GM18873 (cell line): ENCODE measurements around the gene MARCHF10.

Experiments used
- ATAC-seq: cut with Tn5 transposase; IDR thresholded peaks from one replicate; pipeline ENCODE4 v1.9.1; 2021; ENCODE audit warnings: mild to moderate bottlenecking, moderate library complexity, moderate number of reproducible peaks; ENCODE audit not compliant: unreplicated experiment, low FRiP score

The MARCHF10 gene

DNA sequence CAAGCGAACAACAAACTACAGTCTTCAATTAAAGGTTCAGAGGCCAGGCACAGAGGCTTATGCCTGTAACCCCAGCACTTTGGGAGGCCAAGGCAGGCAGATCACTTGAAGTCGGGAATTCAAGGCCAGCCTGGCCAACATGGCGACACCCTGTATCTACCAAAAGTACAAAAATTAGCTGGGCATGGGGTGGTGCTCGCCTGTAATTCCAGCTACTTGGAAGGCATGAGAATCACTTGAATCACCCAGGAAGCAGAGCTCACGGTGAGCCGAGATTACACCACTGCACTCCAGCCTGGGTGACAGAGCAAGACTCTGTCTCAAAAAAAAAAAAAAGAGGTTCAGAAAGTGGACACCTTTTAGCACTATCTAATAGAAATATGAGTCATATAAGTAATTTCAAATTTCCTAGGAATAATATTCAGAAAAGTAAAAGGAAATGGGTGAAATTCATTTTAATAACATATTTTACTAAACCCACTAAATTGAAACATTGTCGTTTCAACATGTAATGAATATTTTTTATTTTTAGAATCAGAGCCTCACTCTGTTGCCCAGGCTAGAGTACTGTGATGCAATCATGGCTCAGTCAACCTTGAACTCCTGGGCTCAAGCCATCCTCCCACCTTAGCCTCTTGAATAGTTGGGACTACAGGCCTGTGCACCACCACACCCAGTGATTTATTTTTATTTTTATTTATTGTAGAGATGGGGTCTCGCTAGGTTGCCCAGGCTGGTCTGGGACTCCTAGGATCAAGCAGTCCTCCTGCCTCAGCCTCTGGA, 15.2 kb upstream of the MARCHF10 start:
- ATAC-seq: no peak

DNA sequence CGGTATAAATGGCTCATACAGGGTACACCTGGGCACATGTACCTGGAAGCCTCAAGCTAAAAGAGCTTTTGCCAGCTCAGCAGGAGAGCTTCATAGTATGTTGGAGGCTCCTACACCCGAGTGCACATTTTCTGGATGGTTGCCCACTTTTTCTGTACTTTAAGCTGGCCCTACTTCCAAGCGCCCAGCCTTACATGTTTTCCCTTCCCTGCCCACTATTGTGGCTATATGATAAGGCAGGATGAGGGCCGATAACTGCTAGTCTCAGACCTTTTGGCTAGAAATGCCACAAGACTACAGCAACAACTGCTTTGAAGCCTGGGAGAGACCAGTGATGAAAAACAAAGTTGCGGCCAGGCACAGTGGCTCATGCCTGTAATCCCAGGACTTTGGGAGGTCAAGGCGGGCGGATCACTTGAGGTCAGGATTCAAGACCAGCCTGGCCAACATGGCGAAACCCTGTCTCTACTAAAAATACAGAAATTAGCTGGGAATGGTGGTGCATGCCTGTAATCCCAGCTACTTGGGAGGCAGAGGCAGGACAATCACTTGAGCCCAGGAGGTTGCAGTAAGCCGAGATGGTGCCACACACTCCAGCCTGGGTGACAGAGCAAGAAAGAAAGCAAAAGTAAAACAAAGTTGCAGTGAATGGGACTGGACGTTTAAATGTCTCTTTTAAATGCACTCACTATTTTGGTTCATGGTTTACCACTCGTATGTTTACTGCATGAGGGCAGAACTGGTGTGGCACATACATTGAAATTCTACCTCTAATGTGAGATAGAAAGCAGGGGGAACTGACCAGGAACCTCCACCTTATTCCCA, 14.2 kb upstream of the MARCHF10 start:
- no peak for ATAC-seq

DNA sequence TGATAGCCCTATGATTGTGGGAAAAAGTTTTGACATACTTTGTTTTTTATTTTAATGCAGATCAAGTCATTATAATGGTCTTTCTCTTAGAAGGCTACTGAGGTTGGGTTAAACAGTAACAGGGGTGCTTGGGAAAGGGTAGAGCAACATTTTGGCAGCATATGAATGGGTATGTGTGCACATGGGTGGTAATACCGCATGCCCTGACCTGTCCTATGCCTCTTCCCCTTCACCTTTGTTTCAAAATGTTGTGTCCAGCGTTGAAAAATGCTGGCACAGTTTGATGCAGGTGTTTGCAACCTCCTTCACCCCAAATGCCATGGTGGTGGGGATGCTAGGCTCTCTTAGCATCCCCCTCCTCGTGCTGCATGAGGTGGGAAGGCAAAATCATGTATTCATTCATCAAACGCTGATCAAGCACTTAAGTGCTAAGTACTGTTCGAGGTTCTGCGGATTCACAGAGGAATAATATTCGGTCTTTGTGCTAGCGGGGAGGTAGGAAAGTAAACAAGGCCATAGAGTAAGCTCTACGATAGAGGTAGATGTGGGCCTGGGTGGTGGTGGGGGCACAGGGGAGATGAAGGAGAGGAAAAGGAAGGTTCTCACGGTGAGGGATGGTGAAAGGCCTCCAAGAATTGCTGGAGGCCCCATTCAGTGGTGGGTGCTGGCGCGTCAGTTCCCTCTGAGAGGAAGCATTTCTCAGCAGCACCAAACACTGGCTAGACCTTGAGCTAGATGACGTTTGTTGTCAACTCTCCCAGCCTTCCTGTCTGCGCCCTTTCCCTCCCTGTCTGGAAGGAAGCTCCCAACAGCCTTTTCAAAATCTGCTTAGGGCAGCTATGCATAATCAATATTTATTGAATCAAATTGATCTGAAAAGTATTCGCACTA, 13.3 kb upstream of the MARCHF10 start:
- ATAC-seq: no peak

DNA sequence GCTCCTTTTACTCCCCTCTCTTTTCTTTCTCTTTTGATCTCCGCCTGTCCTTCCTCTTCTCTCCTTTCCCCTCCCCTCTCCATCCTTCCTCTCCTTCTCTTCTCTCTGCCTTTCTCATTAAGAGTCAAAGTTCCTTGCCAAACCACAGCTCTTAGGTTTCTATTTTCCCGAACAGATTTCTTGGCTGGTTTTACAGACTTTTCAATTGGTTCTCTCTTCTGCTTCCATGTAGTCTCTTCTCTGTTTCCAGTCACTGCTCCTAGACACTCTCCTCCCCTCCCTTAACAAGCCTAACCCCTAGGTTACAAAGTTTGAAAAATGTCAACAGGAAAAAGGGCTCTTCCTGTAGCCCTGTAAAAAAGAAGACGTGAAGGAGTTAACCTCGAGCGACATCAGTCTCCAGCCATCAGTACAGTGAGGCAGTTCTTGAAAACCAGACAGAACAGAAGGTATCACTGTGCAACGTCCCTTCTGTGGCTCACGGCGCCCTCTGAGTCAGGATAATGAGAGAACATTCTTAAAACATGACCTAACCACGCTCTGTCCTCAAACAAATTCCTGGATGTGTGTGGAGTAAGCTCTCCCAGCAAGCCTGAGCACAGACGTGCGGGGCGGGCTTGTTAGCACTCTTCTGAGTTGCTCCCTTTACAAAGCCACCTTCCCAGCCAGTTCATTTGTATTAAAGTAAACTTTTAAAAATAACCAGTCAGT, 11.6 kb upstream of the MARCHF10 start:
- no peak for ATAC-seq

DNA sequence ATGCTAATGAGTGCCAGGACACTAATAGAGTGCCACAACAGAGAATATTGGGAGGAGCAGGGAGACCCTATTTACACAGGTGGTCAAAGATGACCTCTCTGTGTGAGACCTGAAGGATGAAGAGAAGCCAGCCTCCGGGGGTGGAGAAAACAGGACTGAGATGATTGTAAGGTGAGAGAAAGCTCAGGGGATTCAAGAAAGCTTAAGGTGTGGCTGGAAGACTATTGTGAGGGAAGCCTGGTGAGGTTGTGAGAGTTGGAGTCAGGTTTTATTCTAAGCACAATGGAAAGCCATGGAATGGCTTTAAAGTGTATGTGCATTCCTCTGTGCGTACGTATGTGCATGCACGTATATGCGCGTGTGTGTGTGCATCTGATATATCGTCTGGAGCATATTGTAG, 10.4 kb upstream of the MARCHF10 start:
- no peak for ATAC-seq

DNA sequence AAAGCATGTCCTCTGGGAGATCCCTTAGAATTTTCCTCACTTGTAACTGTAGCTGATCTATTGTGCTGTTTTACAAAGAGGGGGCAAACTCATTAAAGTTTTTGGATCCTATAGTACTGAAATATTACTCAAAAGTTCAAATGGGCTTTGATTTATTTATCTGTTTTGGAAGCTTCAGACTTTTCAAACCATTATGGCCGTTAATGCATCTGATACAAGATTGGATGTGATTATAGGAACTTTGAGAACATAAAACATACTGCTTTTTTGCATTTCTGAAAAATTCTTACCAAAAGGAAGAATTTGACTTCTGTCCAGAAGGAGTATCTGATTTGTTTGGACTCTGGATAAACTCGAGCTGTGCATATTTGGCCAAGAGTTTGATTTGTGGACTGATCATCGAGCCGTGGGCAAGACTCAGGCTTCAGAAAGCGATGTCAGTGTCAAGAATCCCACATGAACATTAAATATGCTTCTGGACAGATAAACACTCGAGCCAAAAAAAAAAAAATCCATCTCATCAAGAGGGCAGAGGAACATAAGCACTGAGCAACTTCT, 8.2 kb upstream of the MARCHF10 start:
- ATAC-seq: no peak

DNA sequence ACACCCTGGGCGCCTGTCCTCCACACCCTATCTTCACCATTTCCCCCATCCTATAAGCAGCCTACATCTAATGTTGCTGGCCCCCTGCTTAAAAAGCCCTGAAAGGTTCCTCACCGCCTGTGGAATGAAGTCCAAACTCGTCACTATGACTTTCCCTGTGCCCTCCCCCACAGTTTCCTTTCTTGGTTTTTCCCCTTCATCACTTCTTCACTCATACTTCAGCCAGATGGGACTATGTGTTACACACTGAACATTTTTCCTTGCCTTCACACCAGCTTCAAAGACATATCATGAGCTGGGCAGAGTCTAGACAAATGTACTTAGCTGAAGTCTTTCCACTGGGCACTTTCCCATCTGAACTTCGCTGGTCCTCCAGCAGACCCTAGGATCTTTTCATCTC, 1.5 kb upstream of the MARCHF10 start:
- no peak for ATAC-seq

DNA sequence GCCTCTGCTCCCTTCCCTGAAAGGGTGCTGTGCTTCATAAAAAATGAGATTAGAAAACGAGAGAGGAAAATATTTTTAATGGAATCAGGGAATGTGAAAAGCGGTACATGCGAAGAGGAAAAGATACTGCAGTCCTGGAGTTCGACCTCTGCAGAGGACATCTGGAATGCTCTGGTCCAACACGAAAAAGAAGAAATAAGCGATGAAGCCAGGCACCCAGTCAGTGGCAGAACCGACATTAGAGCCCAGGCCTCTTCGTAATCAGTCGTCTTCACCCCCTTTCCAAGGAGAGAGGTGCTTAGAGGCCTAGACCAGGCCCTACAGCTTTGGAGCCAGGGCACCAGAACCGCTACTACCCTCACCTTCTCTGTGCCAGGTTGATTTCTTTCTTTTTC, 459 bp upstream of the MARCHF10 start:
- ATAC-seq: no peak

DNA sequence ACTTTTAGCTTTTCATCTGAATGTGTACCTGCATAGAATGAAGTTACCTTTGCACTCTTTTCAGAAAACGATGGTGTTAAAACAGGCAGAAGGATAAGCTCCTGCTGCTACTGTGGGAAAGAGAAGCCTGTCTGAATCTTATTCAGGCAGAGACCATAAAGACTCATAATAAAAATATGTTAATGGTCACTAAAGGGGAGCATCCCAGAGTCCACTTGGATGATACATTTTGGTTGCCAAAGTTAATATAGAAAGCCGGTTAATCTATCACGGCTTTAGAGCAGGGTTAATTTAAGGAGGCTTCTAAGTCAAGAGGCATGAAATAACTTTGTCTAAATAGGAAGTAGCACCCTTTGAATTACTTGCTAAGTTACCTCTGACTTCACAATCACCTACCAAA, 2.9 kb downstream of the MARCHF10 start:
- ATAC-seq: no peak

DNA sequence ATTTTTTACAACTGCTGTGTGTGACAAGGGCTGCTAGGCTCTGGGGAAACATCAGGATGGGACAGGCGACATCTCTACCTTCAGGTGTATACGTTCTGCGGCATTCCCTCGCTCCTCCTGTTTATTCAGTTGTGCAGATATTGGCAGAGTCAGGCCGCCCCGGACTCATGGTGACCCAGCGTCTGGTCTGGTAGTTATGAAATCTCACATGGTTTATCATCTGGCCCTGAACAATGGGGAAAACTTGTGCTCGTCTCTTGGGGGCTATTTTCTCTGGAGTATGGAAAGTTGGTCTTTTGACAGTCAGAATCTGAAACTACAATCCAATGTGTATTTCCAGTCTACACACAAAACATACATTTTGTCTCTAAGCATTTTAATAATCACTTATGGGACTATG, 3.3 kb downstream of the MARCHF10 start:
- no peak for ATAC-seq

DNA sequence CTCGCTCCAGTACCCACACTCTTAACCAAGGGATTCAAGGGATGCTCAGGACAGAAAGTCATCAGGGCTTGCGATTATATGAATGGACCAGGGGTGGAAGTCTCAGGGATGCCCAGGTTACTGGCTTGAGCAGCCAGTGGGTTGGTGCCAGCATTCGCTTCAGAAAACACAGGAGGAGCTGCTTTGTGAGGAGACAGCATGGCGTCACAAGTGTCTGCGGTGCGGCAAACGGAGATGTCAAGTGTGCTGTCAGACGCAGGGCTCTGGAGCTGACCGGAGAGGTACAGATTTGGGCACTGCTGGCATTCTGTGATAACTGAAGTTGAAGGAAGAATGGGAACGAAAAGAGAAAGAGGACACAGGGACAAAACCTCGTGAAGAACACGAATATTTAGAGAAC, 4.1 kb downstream of the MARCHF10 start:
- ATAC-seq: no peak

DNA sequence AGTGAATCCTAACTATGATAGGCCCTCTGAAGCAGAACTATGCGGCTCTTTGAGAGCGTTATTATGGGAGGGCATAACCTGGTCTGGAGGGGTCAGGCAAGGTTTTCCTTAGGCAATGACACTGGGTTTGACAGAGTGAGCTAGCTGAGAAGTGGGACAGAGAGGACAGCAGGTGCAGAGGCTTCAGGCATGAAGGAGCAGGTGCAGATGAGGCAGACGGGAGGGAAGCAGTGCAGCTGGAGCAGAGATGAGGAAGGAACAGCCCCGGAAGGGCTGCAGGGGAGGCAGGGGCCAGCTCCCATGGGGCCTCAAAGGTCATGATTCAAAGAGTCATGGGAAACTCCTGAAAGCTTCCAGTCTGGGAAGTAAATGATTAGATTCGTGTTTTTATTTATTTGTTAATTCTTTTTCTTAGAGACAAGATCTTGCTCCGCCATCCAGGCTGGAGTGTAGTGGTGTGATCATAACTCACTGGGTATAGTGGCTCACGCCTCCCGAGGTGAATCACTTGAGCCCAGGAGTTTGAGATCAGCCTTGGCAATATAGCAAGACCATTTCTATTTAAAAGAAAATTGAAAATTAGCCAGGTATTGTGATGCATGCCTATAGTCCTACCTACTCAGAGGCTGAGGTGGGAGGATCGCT, 5.4 kb downstream of the MARCHF10 start:
- no peak for ATAC-seq

DNA sequence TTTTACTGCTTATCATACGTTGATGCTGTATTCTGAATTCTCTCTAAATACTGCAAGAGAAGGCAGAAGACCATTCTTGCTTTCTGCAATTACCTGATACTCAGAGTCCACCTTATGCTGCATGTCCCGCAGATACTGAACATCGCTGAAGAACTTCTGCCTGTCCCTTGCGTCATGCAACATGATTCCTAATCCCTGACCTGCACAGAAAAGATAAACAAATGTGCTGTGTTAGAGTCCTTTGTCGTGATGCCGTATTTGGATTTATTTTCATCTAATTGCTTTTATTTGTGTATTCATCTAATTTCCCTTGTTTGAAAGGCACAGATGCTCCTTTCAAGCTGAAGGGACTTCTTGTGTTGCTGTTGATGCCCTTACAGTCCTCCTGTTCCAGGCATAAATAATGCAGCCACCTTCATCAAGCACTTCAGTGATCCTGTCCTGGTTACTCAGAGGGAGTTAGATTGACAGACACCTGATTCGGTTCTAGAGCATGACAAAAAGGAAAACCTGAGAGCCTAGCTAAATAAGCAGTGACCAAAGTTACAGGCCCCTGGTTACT, 6.5 kb downstream of the MARCHF10 start:
- ATAC-seq: no peak

DNA sequence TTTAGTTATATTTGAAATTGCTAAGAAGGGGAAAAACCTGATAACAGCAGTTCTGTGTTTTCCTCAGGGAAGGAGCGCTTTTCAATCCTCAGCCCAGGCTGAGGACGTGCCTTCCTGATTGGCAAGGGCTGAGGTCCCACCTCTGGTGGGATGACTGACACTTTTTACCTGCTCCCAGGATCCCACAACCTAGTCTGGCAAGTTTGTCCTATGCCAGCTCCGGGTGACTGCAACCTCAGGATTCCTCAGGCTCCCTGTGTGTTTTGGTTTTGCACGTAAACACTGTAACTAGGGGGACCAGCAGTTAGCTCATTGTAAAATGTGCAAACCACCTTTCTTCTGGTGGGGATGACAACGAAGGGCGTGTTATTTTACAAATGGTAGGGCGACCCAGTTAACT, 7.5 kb downstream of the MARCHF10 start:
- no peak for ATAC-seq

DNA sequence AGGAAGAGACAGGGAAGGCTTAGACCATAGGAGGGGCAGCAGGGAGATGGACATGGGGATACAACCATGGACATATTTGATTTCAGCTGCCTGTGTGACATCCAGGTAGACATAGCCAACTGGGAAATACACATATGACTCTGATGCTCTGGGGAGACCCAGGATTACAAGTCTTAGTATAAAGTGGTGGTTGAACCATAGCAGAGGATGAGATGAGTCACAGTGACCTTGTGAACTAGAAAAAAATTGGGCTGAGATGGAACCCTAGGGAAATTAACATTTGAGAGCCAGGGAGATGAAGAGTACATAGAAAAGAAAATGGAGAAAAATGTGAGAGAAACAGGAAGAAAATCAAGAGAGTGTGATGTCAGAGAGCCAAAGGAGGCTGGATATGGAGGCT, 10.2 kb downstream of the MARCHF10 start:
- no peak for ATAC-seq

DNA sequence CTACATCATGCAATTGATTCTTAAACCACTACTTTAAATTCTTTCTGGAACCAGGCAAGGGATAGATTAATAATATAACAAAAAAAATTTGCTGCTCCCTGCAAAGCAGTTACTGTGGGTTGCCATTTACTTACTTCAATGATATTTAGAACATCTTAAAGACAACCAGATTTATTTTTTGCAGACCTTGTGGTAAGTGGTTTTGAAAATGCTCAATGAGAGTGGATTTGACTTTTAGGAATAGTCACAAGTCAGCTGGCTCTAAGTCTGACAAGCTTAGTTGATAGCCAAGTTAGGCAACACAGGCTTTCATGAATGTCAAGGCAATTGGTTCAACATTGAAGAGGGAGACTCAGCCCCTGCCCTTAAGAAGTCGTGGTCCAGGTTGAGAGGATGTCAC, 11.8 kb downstream of the MARCHF10 start:
- ATAC-seq: no peak

DNA sequence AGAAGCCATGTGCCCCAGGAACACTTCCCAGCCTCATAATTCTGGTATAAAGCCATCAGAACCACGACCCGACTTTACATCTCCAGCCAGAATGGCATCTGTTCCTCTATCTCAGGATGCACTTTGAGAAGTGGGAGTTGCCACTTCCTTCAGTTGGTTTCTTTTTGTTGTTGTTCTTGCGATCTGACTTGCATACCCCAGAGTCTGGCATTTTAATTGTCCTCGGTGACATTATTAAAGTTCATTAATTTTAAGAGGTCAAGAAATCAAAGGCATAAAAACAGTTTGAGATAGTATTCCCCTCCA, 13.5 kb downstream of the MARCHF10 start:
- ATAC-seq: no peak

DNA sequence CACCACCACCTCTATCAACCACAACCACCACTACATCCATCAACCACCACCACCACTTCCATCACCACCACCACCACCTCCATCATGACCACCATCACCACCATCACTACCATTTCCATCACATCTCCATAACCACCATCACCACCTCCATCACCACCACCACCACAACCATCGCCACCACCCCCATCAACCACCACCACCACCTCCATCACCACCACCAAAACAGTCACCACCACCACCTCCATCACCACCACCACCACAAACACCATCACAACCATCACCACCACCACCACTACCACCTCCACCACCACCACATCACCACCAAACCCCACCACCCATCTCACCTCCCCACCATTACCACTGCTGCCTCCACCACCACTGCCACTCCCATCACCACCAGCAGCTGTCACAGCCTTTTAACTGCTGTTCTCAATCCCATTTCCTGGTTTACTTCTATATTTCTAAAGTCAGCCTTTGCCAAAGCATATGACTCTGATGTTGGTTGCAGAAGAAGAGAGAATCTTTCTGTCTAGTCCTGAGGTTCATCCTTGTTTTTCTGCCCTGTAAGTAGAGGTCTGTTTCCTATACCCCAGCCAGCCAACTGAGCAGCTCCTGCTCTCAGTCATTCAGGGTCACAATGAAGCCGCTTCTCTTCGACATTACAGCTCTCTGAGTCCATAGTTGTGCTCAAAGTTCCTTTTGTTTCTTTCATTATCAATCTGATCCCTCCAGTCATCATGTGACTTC, 14.0 kb downstream of the MARCHF10 start:
- ATAC-seq: no peak

DNA sequence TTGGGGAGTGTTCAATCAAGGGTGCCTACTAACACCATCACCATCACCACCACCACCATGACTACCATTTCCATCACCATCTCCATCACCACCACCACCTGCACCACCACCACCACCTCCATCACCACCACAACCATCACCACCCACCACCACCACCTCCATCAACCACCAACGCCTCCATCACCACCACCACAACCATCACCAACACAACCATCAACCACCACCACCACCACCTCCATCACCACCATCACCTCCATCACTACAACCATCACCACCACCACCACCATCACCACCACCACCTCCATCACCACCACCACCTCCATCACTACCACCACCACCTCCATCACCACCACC, 15.7 kb downstream of the MARCHF10 start:
- ATAC-seq: no peak
